HG03064 (cell line): ENCODE data around the gene SCLT1.

Source experiments
- ATAC-seq: cut with Tn5 transposase; IDR thresholded peaks from one replicate; pipeline ENCODE4 v1.9.1; 2021; ENCODE audit warnings: low read depth; ENCODE audit not compliant: unreplicated experiment

The SCLT1 gene

DNA sequence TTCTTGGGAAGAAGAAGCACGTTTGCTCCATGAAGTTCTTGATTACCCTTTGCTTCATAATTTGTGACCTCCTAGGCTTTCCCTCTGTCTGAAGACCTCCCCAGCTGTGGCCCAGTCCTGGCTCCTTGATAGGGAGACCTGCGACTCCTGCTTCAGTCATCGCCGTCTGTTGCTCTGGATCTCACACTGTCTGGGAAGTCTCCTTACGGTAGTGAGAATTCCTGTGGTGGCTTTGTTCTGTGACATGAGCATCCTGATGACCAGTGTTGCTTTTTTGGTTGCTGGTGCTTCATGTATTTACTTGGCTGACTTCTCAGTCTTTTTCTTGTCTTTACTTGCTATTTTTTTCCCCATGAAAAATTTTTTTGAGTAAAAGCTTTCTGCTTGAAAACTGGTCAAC lies 239.6 kb downstream of the SCLT1 start:
- no peak for ATAC-seq

DNA sequence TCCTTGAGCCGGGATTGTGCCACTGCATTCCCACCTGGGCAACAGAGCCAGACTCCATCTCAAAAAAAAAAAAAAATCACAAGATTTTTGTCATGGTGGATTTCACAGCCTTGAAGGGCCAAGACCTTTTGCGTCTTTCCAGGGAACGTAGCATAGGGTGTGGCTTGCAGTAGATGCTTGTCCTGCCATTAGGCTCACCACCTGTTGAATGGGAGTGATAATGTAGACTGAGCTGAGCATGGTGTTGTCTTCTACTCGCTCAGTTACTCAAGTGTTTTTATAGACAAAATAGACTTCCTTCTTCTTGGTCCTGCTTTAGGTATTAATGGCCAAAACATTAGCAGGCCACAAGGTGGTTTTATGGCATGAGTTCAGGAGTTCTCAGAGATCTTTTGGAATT lies 243.1 kb downstream of the SCLT1 start:
- no peak for ATAC-seq

DNA sequence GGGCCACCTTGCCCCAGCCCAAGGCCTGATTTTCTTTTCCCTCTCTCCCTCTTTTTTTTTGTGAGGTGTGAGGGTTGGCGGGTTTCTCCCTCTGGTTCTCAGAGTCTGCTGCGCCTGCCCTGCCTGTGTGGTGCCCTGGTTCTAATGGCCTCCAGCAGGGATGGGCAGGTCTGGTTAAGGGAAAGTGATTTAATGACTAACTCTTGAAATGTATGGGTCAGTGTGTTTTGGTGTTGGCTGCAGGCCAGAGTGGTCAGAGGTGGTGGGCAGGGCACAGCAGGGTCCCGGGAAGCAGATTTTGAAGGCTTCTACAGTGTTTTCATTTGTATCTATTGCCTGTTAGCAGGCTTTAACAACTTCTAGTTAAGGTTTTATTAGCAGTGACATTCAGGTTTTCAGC lies 244.9 kb downstream of the SCLT1 start:
- ATAC-seq: no peak

DNA sequence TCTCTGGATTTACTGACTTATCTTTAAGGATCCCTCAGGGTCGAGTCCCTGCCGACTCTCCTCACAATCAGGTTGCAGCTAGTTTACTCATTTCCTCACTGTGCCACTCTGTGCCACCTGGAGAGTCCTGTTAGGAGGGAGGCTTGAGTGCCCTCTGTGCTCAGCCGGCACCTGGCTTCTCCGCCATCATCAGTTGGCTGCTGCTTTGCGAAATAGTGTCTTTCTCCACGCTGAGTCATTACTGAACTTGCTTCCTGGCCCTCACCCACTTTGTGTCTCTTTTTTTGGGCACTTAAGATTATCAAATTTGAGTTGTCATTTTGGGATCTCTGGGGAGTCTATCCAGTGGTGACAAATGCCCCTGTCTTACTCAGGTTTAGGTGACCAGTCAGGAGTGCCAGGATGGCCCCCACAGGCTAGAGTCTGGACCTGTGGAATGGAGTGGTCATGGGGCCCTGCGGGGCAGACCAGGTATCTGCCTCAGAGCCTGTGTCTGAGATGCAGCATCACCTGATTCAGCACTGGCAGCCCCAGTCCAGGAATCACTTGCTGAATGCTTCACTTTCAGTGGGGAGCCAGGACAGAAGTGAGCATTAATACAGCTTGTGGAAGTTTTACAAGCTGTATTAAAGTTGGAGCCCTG lies 246.1 kb downstream of the SCLT1 start:
- ATAC-seq: no peak

DNA sequence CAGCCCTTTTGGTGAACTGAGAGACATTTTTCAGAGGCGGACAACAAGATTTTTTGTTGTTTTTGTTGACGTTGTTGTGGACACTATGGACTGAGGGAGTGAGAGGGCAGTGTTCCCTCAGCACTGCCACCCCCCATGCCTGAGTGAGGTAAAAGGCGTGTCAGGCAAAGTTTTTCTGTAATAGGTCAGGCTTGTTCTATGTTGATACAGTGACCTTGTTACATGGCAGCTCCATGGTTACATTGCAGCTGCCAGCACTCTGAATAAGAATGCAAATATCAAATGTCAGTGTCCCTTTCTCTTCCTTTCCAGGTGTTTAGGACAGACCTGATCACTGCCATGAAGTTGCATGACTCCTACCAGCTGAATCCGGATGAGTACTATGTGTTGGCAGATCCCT lies 247.3 kb downstream of the SCLT1 start:
- ATAC-seq: no peak

DNA sequence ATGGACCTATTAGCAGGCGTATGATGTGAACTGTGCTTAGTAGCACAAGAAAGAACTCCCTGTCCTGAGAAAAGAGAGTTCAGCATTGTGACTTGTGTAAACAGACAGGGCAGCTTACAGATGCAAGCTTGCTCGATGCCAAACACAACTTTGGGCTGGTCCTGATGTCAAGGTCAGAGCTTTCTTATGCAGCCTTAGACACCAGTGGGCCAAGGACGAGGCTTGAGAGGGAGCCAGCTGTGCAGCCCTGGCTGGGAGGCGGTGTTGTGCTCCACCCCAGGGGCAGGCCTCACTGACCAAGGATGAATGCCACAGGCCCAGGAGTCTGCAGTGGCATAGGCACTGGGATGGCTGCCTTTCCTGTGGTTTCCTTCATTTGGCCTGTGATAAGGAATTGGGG lies 248.4 kb downstream of the SCLT1 start:
- ATAC-seq: no peak

DNA sequence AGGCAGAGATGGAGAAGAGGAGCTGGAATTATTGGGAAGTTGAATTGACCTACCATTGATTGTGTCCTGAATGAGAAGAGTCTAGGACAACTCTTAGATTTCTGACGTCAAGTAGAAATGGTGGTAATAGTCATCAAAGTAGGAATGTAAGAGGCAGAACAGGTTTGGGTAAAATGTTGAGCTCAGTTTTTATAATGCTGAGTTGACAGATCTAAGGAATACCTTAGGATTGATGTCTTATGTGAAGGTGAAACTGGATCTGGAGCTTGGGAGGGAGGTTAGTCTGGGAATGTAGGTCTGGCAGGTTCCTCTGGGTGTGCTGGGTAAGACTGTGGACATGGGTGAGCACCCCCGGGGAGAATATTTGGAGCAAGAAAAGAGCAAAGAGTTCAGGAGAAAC lies 251.9 kb downstream of the SCLT1 start:
- no peak for ATAC-seq

DNA sequence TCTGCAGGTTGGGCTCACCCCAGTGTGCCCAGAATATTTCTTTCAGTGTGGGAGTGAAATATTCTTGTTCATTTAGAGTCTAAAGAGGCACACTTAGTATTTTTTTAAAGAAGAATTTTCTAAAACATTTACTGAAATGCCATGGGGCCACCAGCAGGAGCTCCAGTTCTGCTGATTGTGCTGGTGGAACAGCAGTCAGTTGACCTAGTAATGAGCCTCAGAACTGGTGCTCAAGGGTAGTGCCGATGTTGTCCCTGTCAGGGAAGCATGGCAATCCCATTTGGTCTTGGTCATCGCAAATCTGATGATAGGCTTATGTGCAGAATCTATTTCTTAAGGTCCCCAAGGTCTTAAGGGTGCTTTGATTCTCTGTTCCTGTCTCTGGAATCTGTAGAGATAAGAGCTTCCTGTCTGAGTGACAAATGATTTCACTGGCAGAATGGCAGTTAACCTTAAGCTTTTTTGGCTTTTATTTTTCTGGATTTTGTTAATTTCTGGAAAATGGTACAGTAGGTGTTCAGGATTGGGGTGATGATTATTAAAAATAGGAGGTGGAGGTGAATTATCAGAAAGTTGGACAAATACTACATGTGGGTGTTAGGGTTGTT lies 252.5 kb downstream of the SCLT1 start:
- ATAC-seq: no peak

DNA sequence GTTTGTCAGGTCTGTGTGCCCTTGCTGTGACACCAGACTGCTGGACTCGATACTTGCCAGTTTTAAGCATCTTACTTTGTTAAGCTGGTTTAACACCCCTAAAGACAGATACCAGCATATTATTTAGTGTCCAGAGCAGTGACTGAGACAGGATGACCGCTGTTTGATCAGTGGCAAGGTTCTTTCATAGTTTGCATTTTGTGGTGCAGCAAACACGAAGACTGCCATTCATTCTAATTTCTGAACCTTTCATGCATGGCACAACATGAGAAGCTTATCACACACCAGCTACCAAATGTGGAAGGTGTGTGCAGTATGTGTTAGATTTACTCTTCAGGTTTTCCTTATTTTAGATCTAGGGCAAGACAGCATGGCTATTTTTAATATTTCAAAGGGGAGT lies 255.7 kb downstream of the SCLT1 start:
- ATAC-seq: no peak

DNA sequence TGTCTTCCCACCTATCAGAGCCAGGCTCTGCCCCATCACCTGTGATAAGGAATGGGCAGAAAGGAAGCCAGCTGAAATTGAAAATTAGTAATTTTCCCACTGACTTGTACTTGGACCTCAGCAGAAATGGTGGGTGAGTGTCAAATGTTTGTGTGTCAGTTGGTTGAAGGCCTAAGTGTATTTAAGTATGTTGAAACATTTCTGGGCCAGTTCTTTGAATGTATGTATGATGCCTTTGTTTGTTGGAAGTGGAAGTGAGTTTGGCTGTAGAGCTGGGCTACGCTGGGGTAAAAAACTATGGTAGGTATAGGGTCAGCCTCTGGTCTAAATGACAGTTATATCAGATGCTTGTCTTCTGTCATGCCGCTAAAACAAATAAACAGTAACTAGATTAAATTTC lies 256.1 kb downstream of the SCLT1 start:
- no peak for ATAC-seq

DNA sequence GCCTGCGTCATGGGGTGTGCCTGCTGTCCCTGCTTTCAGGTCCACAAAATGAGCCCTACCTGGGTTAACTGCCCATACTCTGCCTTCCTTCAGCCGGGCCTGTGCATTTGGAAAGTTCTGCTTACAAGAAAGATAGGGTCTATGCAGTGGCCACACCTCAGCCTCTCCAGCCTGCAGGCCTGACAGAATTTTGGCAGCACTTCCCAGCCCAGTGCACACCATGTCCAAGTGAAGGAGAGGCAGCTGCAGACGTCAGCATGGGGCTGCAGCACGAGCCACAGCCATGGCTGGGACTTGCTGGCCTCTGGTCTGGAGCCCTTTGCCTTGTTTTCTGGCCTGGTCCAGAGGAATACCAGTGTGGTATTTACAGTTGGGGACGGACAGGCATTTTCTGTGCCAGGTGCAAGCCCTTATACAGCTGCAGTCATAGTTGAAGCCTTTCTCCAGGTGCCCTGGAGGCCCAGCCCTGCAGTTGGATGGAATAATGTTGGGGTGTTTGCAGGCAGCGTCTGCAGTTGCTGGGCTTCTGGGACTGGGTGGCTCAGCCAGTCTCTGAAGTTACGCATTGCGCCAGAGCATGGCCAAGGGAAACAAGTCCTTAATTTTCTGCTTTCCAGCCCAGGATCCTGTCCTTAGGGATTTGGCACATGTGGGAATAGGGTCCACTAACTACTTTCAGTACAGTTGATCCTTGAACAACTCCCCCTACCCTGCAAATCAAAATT lies 257.7 kb downstream of the SCLT1 start:
- no peak for ATAC-seq
